Endothelial cell of umbilical vein (primary cell): ENCODE data around the gene CD63.

ENCODE experiments used
- EZH2 ChIP-seq: IDR thresholded peaks from 2 replicates; pipeline ENCODE4 v1.6.1; 2012; ENCODE audit warnings: borderline replicate concordance, low read depth, mild to moderate bottlenecking, moderate library complexity, low read length, inconsistent platforms; ENCODE audit not compliant: severe bottlenecking
- MYC ChIP-seq: IDR thresholded peaks from one replicate; pipeline ENCODE4 v1.6.1; 2011; ENCODE audit warnings: mild to moderate bottlenecking, low read depth, low read length
- TF ChIP-seq, protein P1 (sequence below), 2 donors: IDR thresholded peaks; 1 replicate in 1 of 2; 2 replicates in 1 of 2; pipeline ENCODE4 v1.5.1; 2011; ENCODE audit warnings: low read length in 2 of 2, mild to moderate bottlenecking in 2 of 2, moderate library complexity in 2 of 2, control low read depth in 1 of 2, inconsistent platforms in 1 of 2, low read depth in 1 of 2; ENCODE audit not compliant: insufficient read depth in 1 of 2; ENCODE audit errors: extremely low read depth in 1 of 2

- TF ChIP-seq, protein P1, sequence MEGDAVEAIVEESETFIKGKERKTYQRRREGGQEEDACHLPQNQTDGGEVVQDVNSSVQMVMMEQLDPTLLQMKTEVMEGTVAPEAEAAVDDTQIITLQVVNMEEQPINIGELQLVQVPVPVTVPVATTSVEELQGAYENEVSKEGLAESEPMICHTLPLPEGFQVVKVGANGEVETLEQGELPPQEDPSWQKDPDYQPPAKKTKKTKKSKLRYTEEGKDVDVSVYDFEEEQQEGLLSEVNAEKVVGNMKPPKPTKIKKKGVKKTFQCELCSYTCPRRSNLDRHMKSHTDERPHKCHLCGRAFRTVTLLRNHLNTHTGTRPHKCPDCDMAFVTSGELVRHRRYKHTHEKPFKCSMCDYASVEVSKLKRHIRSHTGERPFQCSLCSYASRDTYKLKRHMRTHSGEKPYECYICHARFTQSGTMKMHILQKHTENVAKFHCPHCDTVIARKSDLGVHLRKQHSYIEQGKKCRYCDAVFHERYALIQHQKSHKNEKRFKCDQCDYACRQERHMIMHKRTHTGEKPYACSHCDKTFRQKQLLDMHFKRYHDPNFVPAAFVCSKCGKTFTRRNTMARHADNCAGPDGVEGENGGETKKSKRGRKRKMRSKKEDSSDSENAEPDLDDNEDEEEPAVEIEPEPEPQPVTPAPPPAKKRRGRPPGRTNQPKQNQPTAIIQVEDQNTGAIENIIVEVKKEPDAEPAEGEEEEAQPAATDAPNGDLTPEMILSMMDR (IDR thresholded peaks at IDR 0.05; ENCODE audit: extremely low read depth in 1 of 2, insufficient read depth in 1 of 2, low read depth in 1 of 2, low read length in 2 of 2) = no peak
- TF ChIP-seq EZH2 = no peak
- no peak for TF ChIP-seq MYC
Measured at GRCh38 chr12:55683676-55684075, 45.1 kb downstream of the CD63 start.
